A549 (cell line): Measurements from ENCODE around the gene DMGDH.

Source experiments
- CTCF ChIP-seq: fragments of >200 bp; sonication (Bioruptor Twin); formaldehyde crosslinking; IDR thresholded peaks from 3 replicates; pipeline ENCODE4 v1.5.1; 2016
- EP300 ChIP-seq, 2 experiments: fragments of >200 bp; sonication (Bioruptor Twin); formaldehyde crosslinking; IDR thresholded peaks; 2 replicates in 1 of 2; 3 replicates in 1 of 2; pipeline ENCODE4 v1.6.1; 2016 to 2017
- FOXS1 ChIP-seq: fragments of 250-450 bp; sonication (Bioruptor Pico); IDR thresholded peaks from 2 replicates; pipeline ENCODE4 v1.5.0; 2020; ENCODE audit warnings: mild to moderate bottlenecking, moderate library complexity
- JUN ChIP-seq, 2 experiments: fragments of >200 bp; sonication (Bioruptor Twin); formaldehyde crosslinking; IDR thresholded peaks; 2 replicates in 1 of 2; 3 replicates in 1 of 2; pipeline ENCODE4 v1.6.1; 2016 to 2017
- KDM5A ChIP-seq: fragments of 200-600 bp; sonication (generic); IDR thresholded peaks from 2 replicates; pipeline ENCODE4 v1.6.1; 2016; ENCODE audit warnings: antibody characterized with exemption, mild to moderate bottlenecking
- RAD21 ChIP-seq, 2 experiments: fragments of >200 bp in 1 of 2; sonication (Bioruptor Twin) in 1 of 2; formaldehyde crosslinking in 1 of 2; IDR thresholded peaks in 1 of 2; conservative IDR thresholded peaks in 1 of 2; 2 replicates in 1 of 2; 3 replicates in 1 of 2; pipeline ENCODE4 v1.6.1; 2012 to 2018; ENCODE audit warnings: inconsistent platforms in 1 of 2
- RARB ChIP-seq: fragments of 250-450 bp; sonication (Bioruptor Pico); IDR thresholded peaks from 2 replicates; pipeline ENCODE4 v1.8.0; 2021; ENCODE audit warnings: mild to moderate bottlenecking, moderate library complexity
- REST ChIP-seq: fragments of 200-600 bp; sonication (generic); IDR thresholded peaks from 2 replicates; pipeline ENCODE4 v1.6.1; 2016; ENCODE audit warnings: antibody characterized with exemption, mild to moderate bottlenecking, moderate library complexity
- RNF2 ChIP-seq: fragments of 200-600 bp; sonication (generic); IDR thresholded peaks from 2 replicates; pipeline ENCODE4 v1.6.1; 2016; ENCODE audit warnings: low read depth, mild to moderate bottlenecking, antibody characterized with exemption, moderate library complexity, borderline replicate concordance
- SMC3 ChIP-seq: fragments of >200 bp; sonication (Bioruptor Twin); formaldehyde crosslinking; IDR thresholded peaks from 3 replicates; pipeline ENCODE4 v1.6.1; 2018; ENCODE audit warnings: inconsistent platforms
- TF ChIP-seq, protein P1 (sequence below): fragments of 150-350 bp; IDR thresholded peaks from 2 replicates; pipeline ENCODE4 v1.6.1; 2014; ENCODE audit warnings: low read depth, mild to moderate bottlenecking, low read length

GRCh38 chr5:79050498-79050897, 19.0 kb downstream of the DMGDH start:
- TF ChIP-seq CTCF, result no peak
- TF ChIP-seq, protein P1, sequence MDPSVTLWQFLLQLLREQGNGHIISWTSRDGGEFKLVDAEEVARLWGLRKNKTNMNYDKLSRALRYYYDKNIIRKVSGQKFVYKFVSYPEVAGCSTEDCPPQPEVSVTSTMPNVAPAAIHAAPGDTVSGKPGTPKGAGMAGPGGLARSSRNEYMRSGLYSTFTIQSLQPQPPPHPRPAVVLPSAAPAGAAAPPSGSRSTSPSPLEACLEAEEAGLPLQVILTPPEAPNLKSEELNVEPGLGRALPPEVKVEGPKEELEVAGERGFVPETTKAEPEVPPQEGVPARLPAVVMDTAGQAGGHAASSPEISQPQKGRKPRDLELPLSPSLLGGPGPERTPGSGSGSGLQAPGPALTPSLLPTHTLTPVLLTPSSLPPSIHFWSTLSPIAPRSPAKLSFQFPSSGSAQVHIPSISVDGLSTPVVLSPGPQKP, result no peak
- no peak for TF ChIP-seq RNF2
- TF ChIP-seq SMC3, result no peak
- no peak for TF ChIP-seq EP300 (IDR thresholded peaks at IDR 0.05)
- no peak for TF ChIP-seq KDM5A
- TF ChIP-seq FOXS1 (CRISPR knock-in tag), result no peak
- no peak for TF ChIP-seq RARB (CRISPR knock-in tag)
- TF ChIP-seq RAD21 (conservative IDR thresholded peaks at IDR 0.05 in 1 of 2, IDR thresholded peaks at IDR 0.05 in 1 of 2), result no peak
- TF ChIP-seq JUN (IDR thresholded peaks at IDR 0.05), result no peak
- no peak for TF ChIP-seq REST
